NB4 (cell line): ENCODE measurements around the gene MICA.
"Not testable (repeated sequence)": the region's sequence is repeated elsewhere in the genome, so short reads cannot be mapped to it uniquely, and the experiment has no call there.

Experiments used
- DNase-seq: peaks from one replicate; pipeline ENCODE4 v3.0.0; 2010; ENCODE audit warnings: low read depth
- H3K4me3 ChIP-seq: one replicate; pipeline ENCODE4 v1.5.1; 2011; ENCODE audit warnings: mild to moderate bottlenecking, low read depth, low read length, moderate library complexity
- MYC ChIP-seq: IDR thresholded peaks from 2 replicates; pipeline ENCODE4 v1.6.1; 2011; ENCODE audit warnings: low read depth, low read length
- POLR2A ChIP-seq: IDR thresholded peaks from 2 replicates; pipeline ENCODE4 v1.6.1; 2011; ENCODE audit warnings: mild to moderate bottlenecking; ENCODE audit not compliant: insufficient read length; ENCODE audit errors: extremely low read depth
- TF ChIP-seq, protein P1 (sequence below): IDR thresholded peaks from 2 replicates; pipeline ENCODE4 v1.6.1; 2011; ENCODE audit warnings: low read depth, low read length
- TF ChIP-seq, protein P2 (sequence below): IDR thresholded peaks from one replicate; pipeline ENCODE4 v1.5.1; 2012; ENCODE audit warnings: low read depth, low read length

Gene MICA

DNA sequence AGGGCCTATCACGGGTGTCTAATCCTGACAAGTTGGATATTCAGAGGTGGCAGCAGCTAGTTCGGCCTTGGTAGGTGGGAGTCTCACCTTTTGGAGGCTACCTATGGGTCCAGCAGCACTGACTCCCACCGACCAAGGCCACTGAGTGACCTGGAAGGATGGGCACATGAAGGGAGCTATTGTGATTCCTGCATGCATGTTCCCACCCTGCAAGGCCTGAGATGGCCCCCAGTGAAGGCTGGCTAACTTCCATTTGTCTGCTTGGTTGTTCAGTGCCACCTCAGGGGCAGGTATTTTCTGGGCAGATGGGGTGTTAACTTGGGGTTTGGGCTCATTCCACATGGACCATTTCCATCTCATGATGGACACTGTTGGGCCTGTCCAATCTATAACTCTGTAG lies 18.4 kb upstream of the MICA start:
- no peak overlapping the region for H3K4me3 ChIP-seq
- DNase-seq, result no peak
- TF ChIP-seq, protein P1, sequence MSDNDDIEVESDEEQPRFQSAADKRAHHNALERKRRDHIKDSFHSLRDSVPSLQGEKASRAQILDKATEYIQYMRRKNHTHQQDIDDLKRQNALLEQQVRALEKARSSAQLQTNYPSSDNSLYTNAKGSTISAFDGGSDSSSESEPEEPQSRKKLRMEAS, result no peak
- TF ChIP-seq MYC (no peak), POLR2A (no peak)
- TF ChIP-seq, protein P2, sequence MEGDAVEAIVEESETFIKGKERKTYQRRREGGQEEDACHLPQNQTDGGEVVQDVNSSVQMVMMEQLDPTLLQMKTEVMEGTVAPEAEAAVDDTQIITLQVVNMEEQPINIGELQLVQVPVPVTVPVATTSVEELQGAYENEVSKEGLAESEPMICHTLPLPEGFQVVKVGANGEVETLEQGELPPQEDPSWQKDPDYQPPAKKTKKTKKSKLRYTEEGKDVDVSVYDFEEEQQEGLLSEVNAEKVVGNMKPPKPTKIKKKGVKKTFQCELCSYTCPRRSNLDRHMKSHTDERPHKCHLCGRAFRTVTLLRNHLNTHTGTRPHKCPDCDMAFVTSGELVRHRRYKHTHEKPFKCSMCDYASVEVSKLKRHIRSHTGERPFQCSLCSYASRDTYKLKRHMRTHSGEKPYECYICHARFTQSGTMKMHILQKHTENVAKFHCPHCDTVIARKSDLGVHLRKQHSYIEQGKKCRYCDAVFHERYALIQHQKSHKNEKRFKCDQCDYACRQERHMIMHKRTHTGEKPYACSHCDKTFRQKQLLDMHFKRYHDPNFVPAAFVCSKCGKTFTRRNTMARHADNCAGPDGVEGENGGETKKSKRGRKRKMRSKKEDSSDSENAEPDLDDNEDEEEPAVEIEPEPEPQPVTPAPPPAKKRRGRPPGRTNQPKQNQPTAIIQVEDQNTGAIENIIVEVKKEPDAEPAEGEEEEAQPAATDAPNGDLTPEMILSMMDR, result no peak

DNA sequence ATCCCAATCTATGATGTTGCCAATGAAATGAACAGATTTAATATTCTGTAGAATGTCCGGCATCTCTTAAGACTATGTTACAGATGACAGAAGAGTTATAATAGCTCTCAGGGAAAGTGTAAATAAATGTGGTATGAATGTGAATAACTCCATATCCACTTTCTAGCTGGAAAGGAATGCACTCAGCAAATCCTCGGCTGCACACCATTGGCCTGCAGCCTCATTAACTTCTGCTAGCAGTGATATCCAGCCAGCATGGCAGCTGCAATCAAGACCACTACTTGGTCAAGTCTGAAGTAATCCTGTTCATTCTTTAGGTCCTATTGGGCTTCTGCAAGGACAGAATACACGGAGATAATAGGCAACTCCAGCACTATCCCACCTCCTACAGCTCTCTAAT lies 17.3 kb upstream of the MICA start:
- TF ChIP-seq MYC (no peak), POLR2A (no peak)
- TF ChIP-seq, protein P1, result no peak
- TF ChIP-seq, protein P2, result no peak
- no peak for DNase-seq

DNA sequence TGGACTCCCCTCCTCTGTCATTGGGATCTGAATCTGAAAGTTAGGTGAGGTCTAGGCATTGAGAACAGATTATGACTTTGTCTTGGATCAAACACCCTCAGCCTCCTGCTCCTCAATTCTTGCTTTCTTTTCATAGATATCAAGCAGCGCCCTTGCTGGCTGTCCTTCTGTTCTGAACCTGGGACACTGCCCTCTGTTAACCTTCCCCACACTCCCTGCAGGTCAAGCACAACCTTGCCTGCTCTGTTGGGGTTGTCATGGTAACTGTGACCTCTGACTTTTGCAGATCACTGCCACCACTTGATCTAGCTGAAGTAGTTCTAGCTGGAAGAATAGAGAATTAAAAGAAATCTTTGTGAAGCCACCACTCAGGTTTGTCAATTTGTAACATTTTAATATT lies 16.4 kb upstream of the MICA start:
- H3K4me3 ChIP-seq, result no peak overlapping the region
- no peak for DNase-seq
- TF ChIP-seq, protein P1, result no peak
- TF ChIP-seq MYC (no peak), POLR2A (no peak)
- TF ChIP-seq, protein P2, result no peak

More for the DNA sequence above, 17.3 kb upstream of the MICA start:
- no peak overlapping the region for H3K4me3 ChIP-seq

DNA sequence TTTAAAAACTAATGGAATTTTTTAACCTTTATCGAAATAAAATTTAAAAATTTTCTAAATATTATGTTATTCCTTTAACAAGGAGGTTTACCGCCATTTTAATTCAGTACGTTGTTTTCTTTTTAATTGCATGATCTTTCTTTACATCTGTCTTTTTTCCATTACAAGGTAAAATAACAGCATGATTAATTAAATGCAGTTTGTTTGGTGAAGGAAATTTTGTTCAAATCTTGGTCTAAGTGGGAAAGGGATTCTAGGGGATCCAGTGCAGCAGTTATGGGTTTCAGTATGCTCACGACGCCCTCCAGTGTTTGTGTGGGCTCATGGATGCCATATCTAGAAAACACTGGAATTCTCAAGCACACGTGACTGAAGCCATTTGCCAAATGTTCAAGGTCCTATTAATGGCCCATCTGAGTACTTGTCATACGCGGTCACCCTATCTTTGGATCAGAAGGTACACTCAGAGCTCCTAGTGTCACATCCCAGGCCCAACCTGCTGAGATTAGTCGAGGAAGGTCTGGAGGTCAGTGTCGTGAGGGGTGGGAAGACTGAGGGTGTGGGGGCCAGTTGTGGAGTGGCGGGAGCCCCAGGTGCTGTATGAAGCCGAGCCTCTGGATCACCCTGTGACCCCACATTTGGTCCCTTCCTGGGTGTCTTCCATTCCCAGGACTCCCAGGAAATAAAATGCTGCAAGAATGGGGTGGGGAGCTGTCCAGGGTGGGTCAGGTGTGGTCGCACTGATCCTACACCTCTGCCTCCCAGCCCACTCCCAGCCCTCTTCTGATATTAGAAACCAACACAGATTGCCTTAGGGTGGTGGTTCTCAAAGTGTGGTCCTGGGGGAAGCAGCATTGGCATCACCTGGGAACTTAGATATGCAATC lies 14.2 kb upstream of the MICA start:
- not testable (repeated sequence) for H3K4me3 ChIP-seq, DNase-seq

DNA sequence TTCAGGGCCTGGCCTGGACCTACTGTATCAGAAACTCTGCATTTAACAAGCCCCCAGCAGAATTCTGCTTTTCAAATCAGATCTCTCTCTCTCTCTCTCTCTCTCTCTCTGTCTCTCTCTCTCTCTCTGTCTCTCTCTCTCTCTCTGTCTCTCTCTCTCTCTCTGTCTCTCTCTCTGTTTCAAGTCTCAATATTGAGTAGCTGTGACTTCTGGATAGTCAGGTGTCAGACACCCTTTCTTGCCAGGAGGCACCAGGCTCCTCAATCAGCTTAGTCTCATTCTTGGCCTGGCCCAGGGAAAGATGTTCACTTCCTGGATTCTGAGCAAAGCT lies 13.6 kb upstream of the MICA start:
- DNase-seq, H3K4me3 ChIP-seq: not testable (repeated sequence)

DNA sequence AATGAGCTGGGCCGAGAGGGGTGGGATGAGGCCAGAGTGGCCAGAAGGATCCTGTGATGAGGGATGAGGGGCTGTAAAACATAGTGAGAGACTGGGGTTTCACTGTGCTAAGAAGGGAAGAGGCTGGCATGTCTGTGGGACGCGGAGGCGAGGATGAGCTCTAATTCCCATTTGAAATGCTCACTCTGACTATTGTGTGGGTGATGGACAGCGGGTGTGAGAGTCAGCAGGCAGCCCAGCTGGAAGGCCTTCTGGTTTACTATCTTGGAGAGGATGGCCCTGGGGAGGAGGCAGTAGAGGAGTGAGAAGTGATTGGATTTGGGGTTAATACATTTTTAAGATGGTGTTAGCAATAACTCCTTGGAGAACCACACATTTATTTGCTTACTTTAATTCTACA lies 9.5 kb upstream of the MICA start:
- TF ChIP-seq, protein P2, result no peak
- TF ChIP-seq, protein P1, result no peak
- no peak for TF ChIP-seq POLR2A
- no peak for TF ChIP-seq MYC
- no peak overlapping the region for H3K4me3 ChIP-seq
- DNase-seq, result no peak

DNA sequence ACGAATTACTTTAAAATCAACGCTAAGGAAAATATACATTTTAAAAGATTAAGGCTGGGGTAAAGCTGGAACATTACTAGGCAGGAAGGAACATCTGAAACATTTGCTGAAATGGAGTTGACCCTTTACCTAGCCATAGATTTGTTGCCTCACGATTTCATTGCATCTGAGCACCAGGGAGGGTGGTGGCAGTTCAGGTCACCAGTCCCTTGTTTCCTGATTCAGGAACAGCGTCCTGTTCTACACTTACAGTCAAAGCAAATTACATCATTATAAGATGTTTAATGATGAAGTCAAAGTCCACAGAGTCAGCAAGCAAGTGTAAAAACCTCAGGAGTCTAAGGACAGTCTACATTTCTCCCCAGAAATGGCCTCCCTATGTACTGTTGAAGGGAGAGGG lies 9.0 kb upstream of the MICA start:
- no peak overlapping the region for H3K4me3 ChIP-seq
- DNase-seq, result no peak
- TF ChIP-seq, protein P2, result no peak
- no peak for TF ChIP-seq MYC
- no peak for TF ChIP-seq POLR2A
